Endodermal cell (in vitro differentiated cells): ENCODE measurements around the gene EMD. TPM values are rescaled to one million over a fixed set of nuclear protein-coding genes. Genes with fewer than 3 reads are reported as not detected.

Experiments used
- DNase-seq: peaks from one replicate; pipeline ENCODE4 v3.0.0-alpha.2; 2017
- H3K27ac ChIP-seq: 2 replicates; pipeline ENCODE4 v1.5.1; 2013; ENCODE audit warnings: mild to moderate bottlenecking, low read depth, low read length, moderate library complexity
- H3K27me3 ChIP-seq: 2 replicates; pipeline ENCODE4 v1.6.1; 2013; ENCODE audit warnings: mild to moderate bottlenecking, low read length, moderate library complexity; ENCODE audit not compliant: insufficient read depth, control insufficient read depth, poor library complexity, severe bottlenecking
- H3K36me3 ChIP-seq: 2 replicates; pipeline ENCODE4 v1.7.0; 2013; ENCODE audit warnings: mild to moderate bottlenecking, low read length, moderate library complexity; ENCODE audit not compliant: control insufficient read depth, insufficient read depth
- H3K4me1 ChIP-seq: one replicate; pipeline ENCODE4 v1.7.0; 2013; ENCODE audit warnings: low read length; ENCODE audit not compliant: control insufficient read depth, insufficient read depth
- H3K4me3 ChIP-seq: 2 replicates; pipeline ENCODE4 v1.5.1; 2013; ENCODE audit warnings: mild to moderate bottlenecking, low read length, moderate library complexity
- H3K9ac ChIP-seq: 2 replicates; pipeline ENCODE4 v1.6.1; 2013; ENCODE audit warnings: mild to moderate bottlenecking, low read length, moderate library complexity; ENCODE audit not compliant: poor library complexity, severe bottlenecking; ENCODE audit errors: extremely low read depth
- H3K9me3 ChIP-seq: 2 replicates; pipeline ENCODE4 v1.6.1; 2013; ENCODE audit warnings: mild to moderate bottlenecking, low read length, moderate library complexity; ENCODE audit not compliant: control insufficient read depth
- H3K27ac Mint-ChIP-seq: 2 replicates; pipeline ENCODE4 v1.8.0; 2020; ENCODE audit warnings: mixed read lengths
- H3K27me3 Mint-ChIP-seq: 2 replicates; pipeline ENCODE4 v1.8.0; 2021; ENCODE audit warnings: mild to moderate bottlenecking, mixed read lengths; ENCODE audit not compliant: insufficient read depth
- H3K36me3 Mint-ChIP-seq: 2 replicates; pipeline ENCODE4 v1.8.0; 2020; ENCODE audit warnings: low read depth, mixed read lengths
- H3K4me1 Mint-ChIP-seq: 2 replicates; pipeline ENCODE4 v1.8.0; 2020; ENCODE audit warnings: mixed read lengths
- H3K4me3 Mint-ChIP-seq: 2 replicates; pipeline ENCODE4 v1.8.0; 2020; ENCODE audit warnings: mild to moderate bottlenecking, moderate library complexity, mixed read lengths
- H3K9me3 Mint-ChIP-seq: 2 replicates; pipeline ENCODE4 v1.8.0; 2020; ENCODE audit warnings: mild to moderate bottlenecking, mixed read lengths
- WGBS, 2 experiments: methylation state at CpG; one replicate each; pipeline versions ENCODE4 v1.1.5 to v1.1.7; 2013; ENCODE audit warnings: missing lambda C conversion rate in 2 of 2, mixed read lengths in 1 of 2; ENCODE audit not compliant: insufficient coverage in 1 of 2, insufficient read length in 1 of 2; 5-methylcytosine and 5-hydroxymethylcytosine counted together
- total RNA-seq, 2 donors: library from RNA; stranded (reverse); fragmentation: NEBNext Ultra II Directional in 1 of 2; extraction: Animal tissue kit (Norgen Biotek cat#: 25700) in 1 of 2; gene quantifications; 2 replicates in 1 of 2; 3 replicates in 1 of 2; pipeline ENCODE4 v1.2.1, GENCODE V29; 2021
- TF ChIP-seq, protein P1 (sequence below): fragments of 200-600 bp; sonication (generic); conservative IDR thresholded peaks from 2 replicates; pipeline ENCODE4 v1.5.0; 2021; ENCODE audit warnings: antibody characterized with exemption, mild to moderate bottlenecking

Gene EMD
- total RNA-seq, 2 donors from 2014 or later, result 60.3 to 76.4 TPM

DNA sequence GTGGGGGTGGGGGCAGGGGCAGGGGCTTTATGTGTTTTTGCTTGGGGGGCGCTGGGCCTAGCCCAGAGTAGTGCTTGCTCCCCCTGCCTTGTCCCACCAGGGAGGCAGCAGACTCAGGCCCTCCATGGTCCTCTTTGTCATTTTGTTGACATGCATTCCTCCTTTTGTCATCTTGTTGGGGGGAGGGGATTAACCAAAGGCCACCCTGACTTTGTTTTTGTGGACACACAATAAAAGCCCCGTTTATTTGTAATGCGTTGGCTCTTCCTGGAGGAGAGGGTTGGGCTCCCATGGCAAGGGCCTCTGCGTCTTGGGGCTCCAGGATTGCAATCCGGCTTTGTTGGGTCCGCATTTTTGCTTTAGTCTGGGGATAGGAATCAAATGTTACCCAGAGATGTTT is 2.2 kb downstream of the EMD start:
- DNase-seq, result no peak
- Mint-ChIP-seq H3K36me3 (peaks cover 8% of the 10 kb centered on the region), H3K27me3 (peaks cover 7% of the 10 kb centered on the region), H3K9me3 (peaks cover 53% of the 10 kb centered on the region), H3K4me1 (peaks cover 7% of the 10 kb centered on the region), H3K4me3 (peak overlapping the region; percentile 73), H3K27ac (peak overlapping the region; percentile 44)
- Histone ChIP-seq H3K27me3 (no peaks in the 10 kb centered on the region), H3K9ac (no peak overlapping the region), H3K36me3 (no peaks in the 10 kb centered on the region), H3K27ac (no peak overlapping the region), H3K4me1 (no peaks in the 10 kb centered on the region), H3K9me3 (no peaks in the 10 kb centered on the region), H3K4me3 (no peak overlapping the region)
- WGBS, 2 experiments, result 75 to 80% methylated on average over 1 to 4 of the region's 6 CpGs
- TF ChIP-seq, protein P1, sequence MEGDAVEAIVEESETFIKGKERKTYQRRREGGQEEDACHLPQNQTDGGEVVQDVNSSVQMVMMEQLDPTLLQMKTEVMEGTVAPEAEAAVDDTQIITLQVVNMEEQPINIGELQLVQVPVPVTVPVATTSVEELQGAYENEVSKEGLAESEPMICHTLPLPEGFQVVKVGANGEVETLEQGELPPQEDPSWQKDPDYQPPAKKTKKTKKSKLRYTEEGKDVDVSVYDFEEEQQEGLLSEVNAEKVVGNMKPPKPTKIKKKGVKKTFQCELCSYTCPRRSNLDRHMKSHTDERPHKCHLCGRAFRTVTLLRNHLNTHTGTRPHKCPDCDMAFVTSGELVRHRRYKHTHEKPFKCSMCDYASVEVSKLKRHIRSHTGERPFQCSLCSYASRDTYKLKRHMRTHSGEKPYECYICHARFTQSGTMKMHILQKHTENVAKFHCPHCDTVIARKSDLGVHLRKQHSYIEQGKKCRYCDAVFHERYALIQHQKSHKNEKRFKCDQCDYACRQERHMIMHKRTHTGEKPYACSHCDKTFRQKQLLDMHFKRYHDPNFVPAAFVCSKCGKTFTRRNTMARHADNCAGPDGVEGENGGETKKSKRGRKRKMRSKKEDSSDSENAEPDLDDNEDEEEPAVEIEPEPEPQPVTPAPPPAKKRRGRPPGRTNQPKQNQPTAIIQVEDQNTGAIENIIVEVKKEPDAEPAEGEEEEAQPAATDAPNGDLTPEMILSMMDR, result no peak

DNA sequence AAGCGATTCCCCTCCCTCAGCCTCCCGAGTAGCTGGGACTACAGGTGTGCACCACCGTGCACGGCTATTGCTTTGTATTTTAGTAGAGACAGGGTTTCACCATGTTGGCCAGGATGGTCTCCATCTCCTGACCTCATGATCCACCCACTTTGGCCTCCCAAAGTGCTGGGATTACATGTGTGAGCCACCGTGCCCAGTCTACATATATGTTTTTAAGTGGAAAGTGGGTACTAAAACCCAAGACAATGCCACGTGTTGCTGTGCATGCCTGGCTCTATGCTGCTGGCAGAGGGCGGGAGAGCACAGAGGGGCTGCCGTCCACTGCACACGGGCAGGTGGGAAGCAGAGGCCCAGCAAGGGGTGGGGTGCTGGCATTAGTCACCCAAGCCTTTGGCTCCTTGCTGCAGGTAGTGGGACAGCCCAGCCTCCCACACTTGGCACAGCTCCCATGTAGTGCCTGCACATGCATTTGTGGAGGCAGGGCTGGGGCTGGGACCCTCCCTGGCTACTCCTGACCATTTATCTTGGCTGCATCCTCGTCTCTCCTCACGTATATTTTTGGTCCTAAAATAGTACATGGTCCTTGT is 3.5 kb downstream of the EMD start:
- H3K27ac Mint-ChIP-seq, result no peak overlapping the region
- H3K9me3 ChIP-seq, result no peaks in the 10 kb centered on the region

DNA sequence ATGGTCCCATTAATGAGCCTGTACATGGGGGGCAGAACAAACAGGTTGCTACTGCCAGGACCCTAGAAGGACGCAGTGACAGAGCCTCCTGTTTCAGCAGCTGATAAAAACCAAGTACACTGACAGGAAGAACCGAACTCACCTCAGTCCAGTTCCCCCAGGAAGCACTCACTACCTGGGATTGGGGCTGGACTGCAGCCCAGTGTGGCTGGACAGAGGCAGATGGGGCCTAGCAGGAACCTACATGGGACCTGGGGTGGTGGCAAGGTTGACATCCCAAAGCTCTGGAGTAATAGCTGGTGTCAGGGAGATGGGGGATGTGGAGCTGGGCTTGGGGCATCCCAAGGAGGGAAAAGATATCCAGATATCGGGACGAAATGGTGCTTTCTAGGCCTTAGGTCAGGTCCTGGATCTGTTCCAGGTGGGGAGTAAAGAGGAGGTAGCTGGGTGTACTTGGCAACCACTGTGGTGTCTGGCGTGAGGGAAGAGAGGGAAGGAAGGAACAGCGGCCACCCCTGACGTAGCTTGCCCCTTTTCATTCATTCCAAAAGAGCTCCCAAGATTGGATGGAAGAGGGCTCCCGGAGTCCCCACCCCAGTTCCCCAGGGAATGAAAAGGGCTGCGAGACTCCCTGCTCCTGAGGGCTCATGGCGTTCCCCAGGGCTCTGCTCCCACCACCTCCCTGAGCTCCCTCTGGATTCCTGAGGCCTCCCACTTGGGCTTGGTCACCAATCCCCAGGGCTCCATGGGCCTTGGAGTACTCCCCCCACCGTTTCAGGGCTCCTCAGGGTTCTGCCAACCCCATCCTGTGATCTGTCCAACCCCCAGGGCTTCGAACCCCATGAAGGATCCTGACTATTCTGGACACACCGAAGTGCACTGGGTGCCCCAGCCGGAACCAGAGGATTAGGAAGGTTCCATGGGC is 4.5 kb downstream of the EMD start:
- H3K4me3 Mint-ChIP-seq, result no peak overlapping the region

More for the DNA sequence above, 3.5 kb downstream of the EMD start:
- no peaks in the 10 kb centered on the region for H3K27me3 ChIP-seq
- no peak overlapping the region for H3K4me3 Mint-ChIP-seq
- H3K36me3 ChIP-seq, result no peaks in the 10 kb centered on the region
- H3K9ac ChIP-seq, result no peak overlapping the region
- 90 to 93% methylated on average over 2 to 11 of the region's 11 CpGs for WGBS, 2 experiments
- H3K4me1 Mint-ChIP-seq, result peaks cover 7% of the 10 kb centered on the region
- H3K27ac ChIP-seq, result no peak overlapping the region
- TF ChIP-seq, protein P1, result no peak
- no peak overlapping the region for H3K4me3 ChIP-seq
- no peaks in the 10 kb centered on the region for H3K27me3 Mint-ChIP-seq
- peaks cover 42% of the 10 kb centered on the region for H3K9me3 Mint-ChIP-seq
- peaks cover 8% of the 10 kb centered on the region for H3K36me3 Mint-ChIP-seq
- no peak for DNase-seq
- H3K4me1 ChIP-seq, result no peaks in the 10 kb centered on the region

More for the DNA sequence above, 4.5 kb downstream of the EMD start:
- peaks cover 8% of the 10 kb centered on the region for H3K36me3 Mint-ChIP-seq
- H3K4me3 ChIP-seq, result no peak overlapping the region
- H3K4me1 ChIP-seq, result no peaks in the 10 kb centered on the region
- no peaks in the 10 kb centered on the region for H3K9me3 ChIP-seq
- no peak overlapping the region for H3K9ac ChIP-seq
- H3K4me1 Mint-ChIP-seq, result peaks cover 7% of the 10 kb centered on the region
- peaks cover 40% of the 10 kb centered on the region for H3K9me3 Mint-ChIP-seq
- no peaks in the 10 kb centered on the region for H3K36me3 ChIP-seq
- TF ChIP-seq, protein P1, result no peak
- no peaks in the 10 kb centered on the region for H3K27me3 ChIP-seq
- no peak overlapping the region for H3K27ac ChIP-seq
- no peak overlapping the region for H3K27ac Mint-ChIP-seq
- H3K27me3 Mint-ChIP-seq, result no peaks in the 10 kb centered on the region
- WGBS, 2 experiments, result 91 to 100% methylated on average over 1 to 13 of the region's 14 CpGs
- DNase-seq, result no peak
